Fibroblast of lung (primary cell): Measurements from ENCODE around the gene UXS1.

ENCODE experiments used
- CTCF ChIP-seq, 2 donors: IDR thresholded peaks in 1 of 2; conservative IDR thresholded peaks in 1 of 2; 1 replicate in 1 of 2; 2 replicates in 1 of 2; pipeline ENCODE4 v1.5.1; 2011 to 2012; ENCODE audit warnings: low read length in 2 of 2, control low read depth in 1 of 2, inconsistent platforms in 1 of 2, low read depth in 1 of 2, mild to moderate bottlenecking in 1 of 2
- EZH2 ChIP-seq: IDR thresholded peaks from 2 replicates; pipeline ENCODE4 v1.5.1; 2012; ENCODE audit warnings: low read length, control low read depth, mild to moderate bottlenecking; ENCODE audit errors: missing control alignments

GRCh38 chr2:106195981-106196380, 1.9 kb upstream of the UXS1 start:
- no peak for TF ChIP-seq EZH2
- TF ChIP-seq CTCF (conservative IDR thresholded peaks at IDR 0.05 in 1 of 2, IDR thresholded peaks at IDR 0.05 in 1 of 2; ENCODE audit: low read depth in 1 of 2, low read length in 2 of 2) = no peak
